ENCODE results near the gene CIB4.

The CIB4 gene

DNA sequence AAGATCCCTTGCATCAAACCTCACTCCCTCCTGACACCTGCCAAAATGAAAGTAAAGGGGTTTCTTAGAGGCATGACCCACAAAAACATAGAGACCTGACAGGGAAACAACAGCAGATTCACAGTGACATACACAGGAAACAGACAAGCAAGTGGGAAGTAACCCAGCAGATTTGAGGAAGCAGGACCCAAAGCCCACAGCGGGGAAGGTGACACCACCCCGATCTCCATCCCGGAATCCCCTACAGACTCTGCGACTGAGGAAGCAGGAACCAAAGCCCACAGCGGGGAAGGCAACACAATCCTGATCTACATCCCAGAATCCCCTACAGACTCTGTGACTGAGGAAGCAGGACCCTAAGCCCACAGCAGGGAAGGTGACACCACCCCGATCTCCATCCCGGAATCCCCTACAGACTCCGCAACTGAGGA is 21.6 kb downstream of the CIB4 start:
- DNase-seq = no peak

DNA sequence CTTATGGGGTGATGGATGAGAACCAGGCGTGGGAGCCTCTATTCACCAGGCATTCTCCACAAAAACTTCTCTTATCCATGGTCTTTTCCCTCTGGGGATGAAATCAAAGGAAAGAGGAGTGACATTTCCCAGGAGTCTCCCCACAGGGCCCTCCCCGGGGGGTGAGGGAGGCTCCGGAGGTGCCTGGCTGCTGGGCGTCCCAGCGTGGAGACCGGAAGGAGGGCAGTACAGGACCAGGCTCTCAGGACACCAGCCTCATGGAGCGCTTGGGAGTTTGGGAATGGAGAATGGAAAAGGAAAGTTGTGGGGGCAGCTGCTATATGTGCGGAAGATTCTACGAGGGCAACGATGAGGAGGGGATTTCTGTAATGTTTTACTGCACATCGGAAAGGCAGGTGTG is 22.1 kb downstream of the CIB4 start:
- no peak for DNase-seq

DNA sequence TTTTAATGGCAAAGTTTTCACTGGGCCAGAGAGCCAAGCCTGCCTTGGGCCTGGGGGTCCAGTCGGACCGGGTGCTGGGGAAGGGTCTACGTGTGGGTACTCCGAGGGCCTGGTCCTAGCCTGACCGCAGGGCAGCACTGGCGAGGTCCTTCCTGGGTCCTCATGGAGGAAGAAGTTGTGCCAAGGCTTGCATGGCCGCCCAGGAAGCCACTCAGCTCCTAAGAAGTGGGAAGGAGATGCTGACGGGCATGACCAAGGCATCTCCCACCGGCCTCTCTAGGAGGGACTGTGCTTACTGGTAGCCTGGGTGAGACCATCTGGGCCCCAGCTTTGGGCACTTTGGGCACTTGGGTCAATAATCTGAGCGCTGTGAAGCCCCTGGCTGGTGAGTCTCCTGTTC is 22.6 kb downstream of the CIB4 start:
- no peak for DNase-seq

DNA sequence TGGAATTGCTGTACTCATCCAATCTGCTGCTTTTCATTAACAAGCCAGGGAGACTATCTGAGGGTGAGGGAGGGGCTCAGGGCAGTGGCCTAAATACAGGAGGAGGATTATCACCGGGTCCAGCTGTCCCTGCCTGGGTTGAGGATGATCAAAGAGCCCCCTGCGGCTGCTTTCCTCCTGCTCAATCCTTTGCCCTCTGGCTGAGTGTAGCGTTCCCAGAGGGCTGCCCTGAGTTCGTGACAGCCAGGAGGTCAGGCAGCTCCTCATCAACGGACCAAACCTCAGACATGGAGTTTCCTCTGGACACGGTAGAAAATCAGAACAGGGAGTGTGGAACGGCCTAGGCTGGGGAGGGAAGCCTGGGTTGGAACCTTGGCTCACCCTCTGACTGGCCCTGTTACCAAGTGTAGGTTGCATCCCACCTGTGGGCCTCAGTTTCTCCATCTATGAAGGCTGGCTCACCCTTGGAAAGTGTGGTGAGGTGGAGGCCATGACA is 23.5 kb downstream of the CIB4 start:
- DNase-seq = no peak

DNA sequence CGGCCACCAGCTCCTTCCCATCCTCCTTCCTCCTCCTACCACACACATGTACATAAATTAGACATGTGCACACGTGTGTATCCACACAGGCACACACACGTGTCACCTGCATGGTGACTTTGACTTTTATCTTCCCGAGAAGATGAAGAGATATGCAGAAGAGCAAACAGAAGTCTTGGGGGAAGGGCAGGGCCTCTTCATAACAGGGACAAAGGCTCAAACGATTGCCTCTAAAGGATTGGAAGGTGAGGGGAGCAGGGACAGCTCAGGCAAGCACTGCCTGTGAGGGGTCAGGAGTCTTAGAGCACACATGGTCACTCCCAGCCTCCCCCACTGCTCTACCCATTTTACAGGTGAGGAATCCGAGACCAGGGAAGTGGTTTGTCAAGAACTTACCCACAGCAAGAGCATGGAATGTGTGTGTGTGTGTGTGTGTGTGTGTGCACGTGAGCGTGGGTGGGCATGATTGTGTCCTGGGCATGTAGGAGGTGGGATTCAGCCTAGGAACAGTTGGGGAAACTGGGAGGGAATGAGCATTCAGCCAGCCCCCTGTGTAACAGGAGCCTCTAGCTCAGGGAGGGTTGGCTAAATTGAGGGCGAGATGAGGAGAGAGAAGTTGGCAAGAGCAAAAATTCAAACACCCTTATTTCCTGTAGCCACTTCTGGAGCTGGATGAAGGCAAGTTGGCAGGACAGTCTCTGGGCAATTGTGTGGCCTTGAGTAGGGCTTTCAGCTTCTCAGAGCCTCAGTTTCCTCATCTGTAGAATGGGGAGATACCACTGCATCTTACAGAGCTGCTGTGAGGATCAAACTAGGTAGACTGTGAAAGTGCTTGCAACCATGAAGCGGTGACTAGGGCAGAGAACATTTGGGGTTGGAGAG is 24.2 kb downstream of the CIB4 start:
- no peak for DNase-seq

DNA sequence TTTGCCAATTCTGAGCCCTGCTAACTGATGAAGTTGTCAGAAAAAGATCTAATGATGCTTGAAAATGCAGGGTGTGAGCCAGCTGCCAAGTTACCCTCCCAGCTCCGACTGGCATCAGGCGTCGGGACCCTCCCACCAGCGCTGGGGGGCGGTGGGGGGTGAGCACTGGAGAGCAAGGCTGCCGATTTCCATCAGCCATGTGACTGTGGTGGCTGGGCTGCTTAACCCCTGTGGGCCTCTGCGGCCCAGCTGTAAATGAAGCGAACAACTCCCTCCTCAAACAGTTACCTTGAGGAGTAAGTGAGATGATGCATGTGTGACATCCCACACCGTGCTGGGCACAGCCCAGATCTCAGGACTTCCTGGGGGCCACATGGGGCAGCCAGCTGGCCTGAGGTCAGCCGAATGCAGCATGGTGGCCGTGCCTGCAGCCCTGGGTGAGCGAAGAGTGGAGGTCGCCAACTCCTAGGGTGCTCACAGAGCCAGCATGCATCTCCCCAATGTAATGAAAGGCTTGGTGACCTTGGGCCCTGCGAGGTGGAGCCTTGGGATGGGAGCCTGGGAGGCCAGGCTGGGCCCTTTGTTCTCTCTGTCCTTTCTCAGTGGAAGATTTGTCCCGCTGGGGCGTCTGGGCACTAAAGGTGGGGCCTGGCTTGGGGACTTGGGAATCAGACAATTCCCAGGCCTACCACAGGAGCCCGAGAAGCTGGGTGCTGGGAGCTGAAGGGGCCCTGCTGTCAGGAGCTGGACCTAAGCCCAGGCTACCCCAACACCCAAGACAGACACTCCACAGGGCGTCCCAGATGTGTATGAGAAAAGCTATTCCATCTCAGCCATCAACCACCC is 25.1 kb downstream of the CIB4 start:
- no peak for DNase-seq

DNA sequence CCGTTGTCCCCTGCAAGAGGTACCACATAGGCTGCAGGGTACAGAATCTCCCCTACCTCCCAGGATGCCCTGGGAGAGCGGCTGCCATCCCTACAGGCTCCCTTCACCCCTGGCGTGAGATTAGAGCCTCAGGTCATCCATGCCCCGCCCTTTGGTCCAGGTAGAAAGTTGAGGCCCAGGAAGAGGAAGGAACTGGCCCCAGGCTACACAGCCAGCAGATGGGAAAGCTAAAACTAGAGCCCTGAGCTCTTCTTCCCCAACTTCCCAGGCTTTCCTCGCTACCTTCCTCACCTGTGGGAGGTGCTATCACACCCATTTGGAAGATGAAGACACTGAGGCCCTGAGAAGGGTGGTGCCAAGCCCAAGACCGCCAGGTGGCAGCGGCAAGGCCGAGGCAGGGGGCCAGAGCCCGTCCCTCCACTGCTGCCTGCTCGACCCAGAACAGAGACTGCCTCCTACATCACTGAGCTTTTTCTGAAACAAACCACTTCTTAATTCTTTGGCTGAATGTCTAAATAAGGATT is 25.8 kb downstream of the CIB4 start:
- no peak for DNase-seq

DNA sequence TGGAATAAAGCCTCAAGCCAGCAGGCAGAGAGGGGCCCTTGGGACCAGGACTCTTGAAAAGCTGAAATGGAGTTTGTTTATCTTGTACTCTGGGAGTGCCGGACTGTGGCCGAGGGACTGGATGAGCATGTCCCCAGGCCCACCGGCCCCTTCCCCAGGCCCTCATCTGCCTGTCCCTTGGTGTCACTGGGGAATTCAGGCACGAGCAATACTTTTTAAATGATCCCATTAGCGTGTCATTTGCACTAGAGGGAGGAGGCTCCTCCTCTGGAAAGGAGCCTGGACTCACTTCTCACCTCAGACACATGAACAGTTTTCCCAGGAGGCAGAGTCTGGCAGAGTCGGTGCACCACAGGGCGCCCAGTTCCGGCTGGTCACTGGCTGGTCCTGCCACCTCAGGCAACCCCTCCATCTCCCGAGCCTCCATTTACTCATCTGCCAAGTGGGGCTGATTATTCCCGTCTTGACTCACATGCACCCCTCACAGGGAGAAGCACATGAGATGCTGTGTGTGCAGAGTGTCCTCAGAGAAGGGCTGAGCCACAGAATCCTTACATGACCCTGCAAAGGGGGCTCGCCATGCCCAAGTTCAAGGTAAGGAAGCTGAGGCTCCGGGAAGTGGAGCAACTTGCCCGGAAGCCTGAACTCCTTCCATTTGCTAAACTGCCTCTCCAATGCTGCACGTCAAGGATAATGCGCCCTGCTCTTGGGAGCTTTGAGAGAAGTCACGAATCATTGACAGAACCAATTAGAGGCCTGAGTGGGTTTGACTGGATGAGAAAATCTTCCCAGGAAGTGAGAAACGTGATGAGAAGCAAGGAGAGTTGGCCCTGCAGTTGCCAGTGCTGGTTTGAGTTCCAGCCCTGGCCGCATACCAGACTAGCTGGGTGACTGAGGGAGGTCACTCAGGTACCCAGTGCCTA is 26.7 kb downstream of the CIB4 start:
- no peak for DNase-seq

DNA sequence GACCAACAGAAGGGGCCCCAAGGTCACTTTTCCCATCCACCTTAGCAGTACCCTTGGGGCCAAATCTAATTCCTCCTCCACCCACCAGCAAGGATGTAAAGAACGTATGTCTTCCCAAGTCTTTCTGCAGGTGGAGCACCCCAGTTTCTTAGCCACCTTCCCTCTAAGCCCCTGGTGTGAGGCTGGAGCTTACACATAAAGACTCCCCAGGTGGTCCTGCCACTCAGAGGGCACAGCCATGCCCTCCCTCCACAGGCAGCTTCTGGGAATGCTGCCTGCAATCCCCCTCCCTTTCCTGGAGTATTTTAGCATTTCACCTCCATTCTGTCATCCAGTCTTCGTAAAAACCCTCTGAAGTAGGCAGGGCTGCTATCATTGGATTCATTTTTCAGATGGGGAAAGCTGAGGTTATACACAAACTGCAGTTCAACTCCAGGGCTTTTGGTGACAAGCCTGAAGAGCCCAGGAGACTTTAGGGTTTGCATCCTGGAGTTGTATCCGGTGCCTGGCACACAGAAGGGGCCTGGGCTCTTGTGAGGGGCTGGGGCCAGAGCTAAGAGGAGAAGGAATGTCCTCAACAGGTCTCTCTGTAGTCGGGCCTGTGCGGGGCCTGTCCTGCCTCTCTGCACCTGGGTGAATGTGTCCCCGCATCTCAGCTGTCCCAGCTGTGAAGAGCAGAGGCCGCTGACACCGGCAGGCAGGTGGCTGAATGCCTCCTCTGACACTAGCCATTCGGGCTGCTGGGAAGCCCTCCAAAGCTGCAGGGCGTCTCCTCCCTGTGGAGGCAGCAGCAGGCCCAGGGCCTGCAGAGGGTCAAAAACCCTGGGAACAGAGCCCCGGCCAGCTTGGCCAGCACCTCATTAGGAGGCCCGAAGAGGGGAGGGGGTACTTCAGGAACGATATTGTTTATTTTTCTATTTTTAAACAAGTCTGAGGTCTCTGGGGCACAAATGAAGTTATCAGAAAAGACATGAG is 27.6 kb downstream of the CIB4 start:
- DNase-seq = no peak

DNA sequence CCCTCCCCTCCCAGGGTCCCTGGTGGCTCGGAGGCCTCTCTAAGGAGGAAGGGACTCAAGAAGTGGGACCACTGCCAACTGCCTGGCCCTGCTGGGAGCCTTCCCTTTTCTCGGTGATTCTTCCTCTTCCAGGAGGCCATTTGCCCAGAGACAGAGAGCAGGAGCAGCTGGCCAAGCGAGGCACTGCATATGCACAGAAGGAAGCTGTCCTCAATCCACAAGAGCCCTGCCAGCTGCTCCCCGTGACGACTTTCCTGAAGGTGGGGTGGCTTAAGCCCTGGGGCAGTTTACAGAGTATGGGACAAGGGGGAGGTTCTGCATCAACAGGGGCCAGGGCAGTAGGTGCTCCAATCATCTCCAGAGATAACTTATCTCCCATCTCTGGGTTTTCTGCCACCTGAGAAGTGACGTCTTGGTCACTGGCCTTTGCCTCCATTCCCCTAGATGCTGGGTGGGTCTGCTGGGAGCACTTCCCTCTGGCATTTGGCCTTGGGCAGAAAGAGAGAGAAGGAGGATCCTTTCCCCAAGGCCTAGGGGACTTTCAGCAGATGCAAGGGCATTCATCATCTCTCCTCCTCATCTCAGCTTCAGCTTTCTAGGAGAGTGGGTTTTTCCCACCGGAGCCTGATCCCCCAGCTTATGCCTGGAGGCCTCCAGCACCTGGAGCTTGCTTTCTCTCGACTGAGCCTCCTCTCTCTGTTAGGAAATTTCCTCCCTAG is 28.5 kb downstream of the CIB4 start:
- no peak for DNase-seq

DNA sequence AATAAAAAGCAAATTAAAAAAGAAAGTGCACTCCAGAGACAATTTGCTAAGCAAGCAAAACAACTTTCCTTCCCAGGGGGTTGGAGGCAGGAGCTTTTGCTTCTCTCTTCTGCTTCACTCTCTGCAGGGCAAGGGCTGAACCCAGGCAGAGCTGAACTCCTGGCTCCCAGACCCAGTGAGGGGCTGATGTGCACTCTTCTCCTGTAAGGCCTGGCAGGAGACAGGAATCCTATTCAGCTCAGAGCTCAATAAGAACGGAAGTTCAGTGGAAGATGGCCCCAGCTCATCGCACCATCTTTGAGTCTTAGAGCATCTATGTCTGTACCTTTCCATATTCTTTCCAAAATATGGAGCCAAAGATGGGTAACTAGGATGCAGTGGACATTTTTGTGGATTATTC is 29.1 kb downstream of the CIB4 start:
- no peak for DNase-seq

DNA sequence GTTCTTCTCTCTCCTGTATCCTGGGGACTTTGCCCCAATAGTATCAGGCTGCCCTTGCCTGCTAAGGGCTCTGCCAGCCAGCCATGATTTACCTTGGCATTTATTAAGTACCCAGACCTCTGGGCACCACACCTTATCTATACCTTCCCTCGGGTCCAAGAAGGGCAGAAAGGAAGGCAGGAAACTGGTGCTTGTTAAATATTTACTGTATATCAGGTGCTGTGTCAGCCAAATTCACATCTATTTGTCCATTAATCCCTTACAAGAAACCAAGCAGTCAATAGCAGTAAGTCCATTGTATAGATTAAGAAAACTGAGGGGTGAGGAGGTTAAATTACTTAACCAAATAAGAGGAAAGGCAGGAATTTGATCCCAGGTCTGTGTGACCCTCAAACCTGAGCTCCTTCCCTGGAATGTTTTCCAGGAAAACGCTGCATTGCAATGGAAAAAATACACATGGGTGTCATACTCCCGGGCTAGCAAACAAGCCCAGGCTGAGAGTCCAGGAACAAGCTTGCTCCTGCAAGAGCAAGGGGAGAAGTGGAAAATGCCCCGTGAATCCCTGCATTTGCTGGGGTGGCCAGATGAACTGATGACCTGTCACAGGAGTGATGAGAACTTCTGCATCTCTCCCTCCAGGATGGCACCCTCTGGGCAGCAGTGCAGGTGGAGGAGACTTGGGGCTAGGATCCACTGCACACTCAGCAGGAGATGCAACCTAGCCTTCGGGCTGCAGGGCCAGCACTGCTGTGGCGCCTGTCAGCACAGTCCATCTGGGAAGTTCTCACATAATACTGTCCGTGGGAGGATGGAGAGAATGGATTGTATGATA is 30.4 kb downstream of the CIB4 start:
- DNase-seq = no peak

DNA sequence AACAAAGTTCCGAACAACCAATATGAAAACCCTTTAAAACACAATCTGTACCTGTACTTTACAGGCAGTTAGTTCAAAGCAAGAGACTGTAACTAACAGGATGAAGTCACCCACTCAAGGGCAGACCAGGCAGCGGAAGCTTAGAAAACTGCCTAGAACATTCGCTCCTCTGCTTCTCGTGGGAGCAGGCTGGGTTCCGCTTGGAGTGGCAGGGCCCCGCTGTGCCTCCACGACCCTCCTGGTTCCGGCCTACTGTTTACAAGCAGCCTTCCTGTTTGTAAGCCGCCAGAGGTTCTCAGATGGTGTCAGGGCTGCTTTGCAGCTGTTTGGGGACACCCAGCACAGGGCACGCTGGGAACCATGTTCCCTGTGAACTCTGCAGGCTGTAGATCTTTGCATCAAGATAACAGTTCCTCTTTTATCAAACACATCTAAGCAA is 31.3 kb downstream of the CIB4 start:
- DNase-seq = peak in 1 of 2 experiments; percentile 7

DNA sequence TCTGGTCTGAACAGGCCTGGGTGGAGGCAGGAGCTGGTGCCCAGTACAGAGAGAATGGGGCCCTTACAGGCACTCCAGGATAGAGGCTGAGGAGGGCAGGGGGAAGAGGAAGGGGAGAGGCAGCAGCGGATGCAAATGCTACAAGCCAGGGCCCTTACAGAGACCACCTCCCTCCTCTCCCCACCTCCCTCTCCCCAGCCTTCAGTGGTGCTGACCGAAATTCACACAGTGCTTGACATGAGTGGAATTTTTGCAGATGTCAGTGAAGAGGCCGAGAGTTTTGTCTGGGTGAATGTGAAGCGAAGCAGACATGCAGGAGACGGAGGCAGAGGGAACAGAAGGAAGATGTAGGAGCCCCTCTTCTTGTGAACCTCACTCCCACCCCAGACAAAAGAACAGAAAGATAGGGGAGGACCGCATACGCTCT is 31.9 kb downstream of the CIB4 start:
- DNase-seq = no peak

DNA sequence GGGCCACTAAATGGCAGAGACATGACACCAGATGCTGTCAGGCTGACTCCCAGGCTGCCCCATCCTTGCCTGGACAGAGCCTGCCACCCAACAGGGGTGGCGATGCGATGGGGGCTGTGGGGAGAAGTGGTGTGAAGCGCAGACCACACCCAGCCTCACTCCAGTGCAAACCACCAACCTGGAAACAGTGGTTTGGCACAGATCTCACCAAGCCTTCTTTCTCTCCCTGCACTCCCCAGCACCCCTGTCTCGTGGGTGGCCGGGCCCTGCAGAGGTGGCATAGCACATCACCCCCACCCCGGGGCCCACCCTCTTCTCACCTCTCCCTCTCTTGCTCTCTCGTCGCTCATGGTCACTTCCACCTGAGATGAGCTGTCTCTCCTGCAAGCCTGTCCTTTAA is 32.6 kb downstream of the CIB4 start:
- no peak for DNase-seq

DNA sequence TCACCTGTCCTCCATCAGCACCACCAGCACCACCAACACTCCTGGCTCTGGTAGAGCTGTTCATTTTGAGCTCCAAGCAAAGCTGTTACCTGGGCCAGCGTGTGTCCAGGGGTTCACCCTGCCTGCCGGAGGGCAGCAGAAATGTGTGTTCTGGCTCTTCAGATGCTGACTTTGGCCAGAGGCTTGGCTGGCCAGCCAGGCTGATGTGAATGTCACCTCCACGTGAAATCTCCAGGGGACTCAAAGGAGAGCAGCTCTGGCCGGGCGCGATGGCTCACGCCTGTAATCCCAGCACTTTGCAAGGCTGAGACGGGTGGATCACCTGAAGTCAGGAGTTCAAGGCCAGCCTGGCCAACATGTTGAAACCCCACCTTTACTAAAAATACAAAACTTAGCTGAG is 33.5 kb downstream of the CIB4 start:
- DNase-seq = no peak

DNA sequence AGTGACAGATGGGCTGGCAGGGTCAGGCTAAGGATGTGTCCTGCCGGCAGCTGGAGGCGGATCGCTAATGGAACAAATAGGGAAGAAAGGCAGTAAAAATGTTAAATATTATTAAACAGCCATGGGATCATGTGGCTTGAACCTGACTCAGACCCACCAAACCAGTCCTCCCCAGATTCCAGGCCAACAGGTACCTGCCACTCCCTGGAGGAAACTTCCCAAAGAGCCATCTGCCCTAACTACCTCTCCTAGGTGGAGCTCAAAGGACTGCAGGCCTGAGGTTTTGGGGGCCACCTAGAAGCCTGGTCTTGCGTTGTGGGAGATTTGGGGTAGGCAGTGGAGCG is 34.3 kb downstream of the CIB4 start:
- no peak for DNase-seq

DNA sequence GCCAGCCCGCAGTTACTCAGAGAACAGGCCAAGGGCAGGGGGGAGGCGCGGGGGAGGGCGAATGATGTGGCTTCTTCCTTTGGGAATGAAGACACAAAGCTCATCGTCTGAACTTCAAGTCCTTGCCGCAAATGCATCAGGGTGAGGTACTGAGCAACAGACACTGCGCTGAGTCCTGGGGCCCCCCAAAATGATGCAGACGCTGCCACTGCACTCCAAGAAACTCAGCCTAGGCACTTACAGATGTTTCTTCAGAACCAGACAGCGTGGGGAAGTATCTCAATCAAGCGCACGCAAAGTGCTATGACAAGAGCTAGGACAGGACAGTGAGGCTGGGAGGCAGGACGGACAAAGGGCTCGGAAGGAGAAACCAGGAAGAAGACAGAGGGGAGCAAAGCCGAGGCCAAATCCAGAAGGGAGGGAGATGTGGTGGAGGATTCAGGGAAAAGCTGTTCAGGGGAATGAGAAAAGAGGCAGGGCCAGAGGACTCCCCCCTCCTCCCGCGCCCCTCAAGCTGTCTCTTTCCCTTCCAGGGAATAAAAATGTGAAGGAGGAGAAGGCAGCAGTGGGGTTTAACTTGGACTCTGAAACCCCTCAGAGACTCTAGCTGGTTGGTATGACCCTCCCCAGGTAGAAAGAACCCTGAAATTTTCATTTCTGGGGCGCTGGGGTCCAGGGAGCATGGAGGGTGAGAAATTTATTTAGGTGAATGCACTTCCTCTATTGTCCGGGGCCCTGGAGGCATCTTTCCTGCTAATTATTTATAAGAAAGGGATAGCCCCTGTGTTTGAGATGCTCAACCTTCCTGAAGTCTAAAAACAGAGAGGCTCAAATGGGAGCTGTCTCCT is 34.9 kb downstream of the CIB4 start:
- no peak for DNase-seq
